Ovary (tissue), 9 donors: ENCODE results near the gene PIAS4. TPM values are rescaled to one million over a fixed set of nuclear protein-coding genes. Genes with fewer than 3 reads are reported as not detected.
A peak's percentile ranks its signal among the peaks of the same experiment; 100 is the strongest.

Experiments used
- DNase-seq, 5 donors: peaks; one replicate each; pipeline ENCODE4 v3.0.0-alpha.2; 2019 to 2020
- H3K27ac ChIP-seq, 2 donors: fragments of 200-600 bp; one replicate each; pipeline versions ENCODE4 v1.5.1 to v1.8.0; 2019 to 2022
- H3K27me3 ChIP-seq: fragments of 200-600 bp; one replicate; pipeline ENCODE4 v1.8.0; 2022
- H3K36me3 ChIP-seq: fragments of 200-600 bp; sonication (generic); one replicate; pipeline ENCODE4 v1.5.1; 2019
- H3K4me1 ChIP-seq: one replicate; pipeline ENCODE4 v1.8.1; 2013; ENCODE audit warnings: mild to moderate bottlenecking, moderate library complexity; ENCODE audit not compliant: insufficient read depth
- H3K4me3 ChIP-seq: fragments of 200-600 bp; sonication (generic); one replicate; pipeline ENCODE4 v1.5.1; 2017
- H3K9me3 ChIP-seq, 2 donors: fragments of 200-600 bp in 1 of 2; sonication (generic) in 1 of 2; one replicate each; pipeline versions ENCODE4 v1.5.1 to v1.8.1; 2013 to 2019; ENCODE audit warnings: mild to moderate bottlenecking in 1 of 2, moderate library complexity in 1 of 2
- EP300 ChIP-seq: sonication (generic); formaldehyde crosslinking; IDR thresholded peaks from one replicate; pipeline ENCODE4 v1.6.1; 2017; ENCODE audit warnings: antibody characterized with exemption
- POLR2A ChIP-seq: fragments of 450-650 bp; IDR thresholded peaks from one replicate; pipeline ENCODE4 v1.6.1; 2017; ENCODE audit warnings: antibody characterized with exemption, mild to moderate bottlenecking, moderate library complexity
- WGBS, 3 donors: extraction: QIAGEN DNeasy Blood & Tissue Kit in 1 of 3; methylation state at CpG; one replicate each; pipeline versions ENCODE4 v1.1.5 to v1.1.7; 2013 to 2017; 5-methylcytosine and 5-hydroxymethylcytosine counted together
- intact Hi-C, 4 donors: fragments of 100-400 bp; cut with DNase I; formaldehyde crosslinking; loops; one replicate each; pipeline versions ENCODE4 v1.11.0 to v1.15.1; 2022 to 2023
- polyA plus RNA-seq, 2 donors: library from polyadenylated mRNA; stranded (reverse); fragments of 200-250 nt in 1 of 2; fragments of 350-450 nt in 1 of 2; fragmentation: Illumina TruSeq in 1 of 2; extraction: RNeasy Lipid Tissue Mini Kit (QIAGEN cat#74804) in 1 of 2; gene quantifications; one replicate each; pipeline ENCODE4 v1.2.3, GENCODE V29; 2013 to 2014
- total RNA-seq, 7 donors: library from RNA; depleted of rRNA in 2 of 7; stranded (reverse); fragments of >200 nt in 2 of 7; fragmentation: NEBNext Ultra II Directional in 3 of 7; extraction: Animal tissue kit (Norgen Biotek cat#: 25700) in 3 of 7; gene quantifications; one replicate each; pipeline versions ENCODE4 v1.1.0 to v1.2.4, GENCODE V29; 2016 to 2023
- TF ChIP-seq, protein P1 (sequence below), 3 donors: fragments of 450-650 bp in 2 of 3; fragments of 200-600 bp in 1 of 3; IDR thresholded peaks; one replicate each; pipeline versions ENCODE4 v1.5.1 to v1.8.0; 2016 to 2022; ENCODE audit warnings: antibody characterized with exemption in 3 of 3, mild to moderate bottlenecking in 1 of 3
- donor health status: DM: no; HTN: no; CAD: no; lungs with moderate emphysema.
- donor health status: DM: no; HTN: no; CAD: no.
- donor health status: Bipolar disorder and iron deficiency.
- donor health status: DM: yes; HTN: yes; CAD: no.
- donor health status: DM: no; HTN: no; CAD: no.
- donor health status: DM: yes; HTN: yes; CAD: no.

PIAS4 gene
- total and polyA plus RNA-seq, 9 donors, result 5.2 to 29.7 (median 21.3) TPM

GRCh38 chr19:4083677-4084546, 76.4 kb downstream of the PIAS4 start:
- peak in 4 of 5 donors; percentile 46 to 69 (median 52) for DNase-seq
- intact Hi-C loops, result no loop called here

GRCh38 chr19:4084547-4084877, 77.0 kb downstream of the PIAS4 start:
- TF ChIP-seq EP300 (no peak), POLR2A (no peak)
- TF ChIP-seq, protein P1, sequence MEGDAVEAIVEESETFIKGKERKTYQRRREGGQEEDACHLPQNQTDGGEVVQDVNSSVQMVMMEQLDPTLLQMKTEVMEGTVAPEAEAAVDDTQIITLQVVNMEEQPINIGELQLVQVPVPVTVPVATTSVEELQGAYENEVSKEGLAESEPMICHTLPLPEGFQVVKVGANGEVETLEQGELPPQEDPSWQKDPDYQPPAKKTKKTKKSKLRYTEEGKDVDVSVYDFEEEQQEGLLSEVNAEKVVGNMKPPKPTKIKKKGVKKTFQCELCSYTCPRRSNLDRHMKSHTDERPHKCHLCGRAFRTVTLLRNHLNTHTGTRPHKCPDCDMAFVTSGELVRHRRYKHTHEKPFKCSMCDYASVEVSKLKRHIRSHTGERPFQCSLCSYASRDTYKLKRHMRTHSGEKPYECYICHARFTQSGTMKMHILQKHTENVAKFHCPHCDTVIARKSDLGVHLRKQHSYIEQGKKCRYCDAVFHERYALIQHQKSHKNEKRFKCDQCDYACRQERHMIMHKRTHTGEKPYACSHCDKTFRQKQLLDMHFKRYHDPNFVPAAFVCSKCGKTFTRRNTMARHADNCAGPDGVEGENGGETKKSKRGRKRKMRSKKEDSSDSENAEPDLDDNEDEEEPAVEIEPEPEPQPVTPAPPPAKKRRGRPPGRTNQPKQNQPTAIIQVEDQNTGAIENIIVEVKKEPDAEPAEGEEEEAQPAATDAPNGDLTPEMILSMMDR (IDR thresholded peaks at IDR 0.05), result no peak
- DNase-seq, result no peak
- no peaks in the 10 kb centered on the region for H3K36me3 ChIP-seq
- H3K27ac ChIP-seq, result no peak overlapping the region
- no peaks in the 10 kb centered on the region for H3K27me3 ChIP-seq
- H3K9me3 ChIP-seq, result no peaks in the 10 kb centered on the region
- WGBS, 3 donors, result 59 to 60% (median 60%) methylated on average over 8 of the region's 8 CpGs
- intact Hi-C loops, result no loop called here
- peaks cover 3% of the 10 kb centered on the region for H3K4me1 ChIP-seq
- no peak overlapping the region for H3K4me3 ChIP-seq

More at GRCh38 chr19:4083677-4084546, 76.4 kb downstream of the PIAS4 start:
- no peaks in the 10 kb centered on the region for H3K27me3 ChIP-seq
- 49 to 51% (median 51%) methylated on average over 28 of the region's 28 CpGs for WGBS, 3 donors
- H3K9me3 ChIP-seq, result no peaks in the 10 kb centered on the region
- no peak overlapping the region for H3K27ac ChIP-seq
- H3K4me1 ChIP-seq, result peaks cover 3% of the 10 kb centered on the region
- no peaks in the 10 kb centered on the region for H3K36me3 ChIP-seq
- no peak overlapping the region for H3K4me3 ChIP-seq
- TF ChIP-seq EP300 (no peak), POLR2A (no peak)
- TF ChIP-seq, protein P1 (IDR thresholded peaks at IDR 0.05), result no peak

GRCh38 chr19:4086411-4086867, 78.9 kb downstream of the PIAS4 start:
- no peak for TF ChIP-seq EP300
- TF ChIP-seq, protein P1 (IDR thresholded peaks at IDR 0.05), result no peak
- no peak for TF ChIP-seq POLR2A
- Histone ChIP-seq H3K36me3 (no peaks in the 10 kb centered on the region), H3K27ac (no peak overlapping the region), H3K4me3 (no peak overlapping the region), H3K9me3 (no peaks in the 10 kb centered on the region), H3K4me1 (peaks cover 3% of the 10 kb centered on the region), H3K27me3 (no peaks in the 10 kb centered on the region)
- 31 to 35% (median 32%) methylated on average over 17 of the region's 17 CpGs for WGBS, 3 donors
- no peak for DNase-seq
- intact Hi-C loops, result no loop called here

DNA sequence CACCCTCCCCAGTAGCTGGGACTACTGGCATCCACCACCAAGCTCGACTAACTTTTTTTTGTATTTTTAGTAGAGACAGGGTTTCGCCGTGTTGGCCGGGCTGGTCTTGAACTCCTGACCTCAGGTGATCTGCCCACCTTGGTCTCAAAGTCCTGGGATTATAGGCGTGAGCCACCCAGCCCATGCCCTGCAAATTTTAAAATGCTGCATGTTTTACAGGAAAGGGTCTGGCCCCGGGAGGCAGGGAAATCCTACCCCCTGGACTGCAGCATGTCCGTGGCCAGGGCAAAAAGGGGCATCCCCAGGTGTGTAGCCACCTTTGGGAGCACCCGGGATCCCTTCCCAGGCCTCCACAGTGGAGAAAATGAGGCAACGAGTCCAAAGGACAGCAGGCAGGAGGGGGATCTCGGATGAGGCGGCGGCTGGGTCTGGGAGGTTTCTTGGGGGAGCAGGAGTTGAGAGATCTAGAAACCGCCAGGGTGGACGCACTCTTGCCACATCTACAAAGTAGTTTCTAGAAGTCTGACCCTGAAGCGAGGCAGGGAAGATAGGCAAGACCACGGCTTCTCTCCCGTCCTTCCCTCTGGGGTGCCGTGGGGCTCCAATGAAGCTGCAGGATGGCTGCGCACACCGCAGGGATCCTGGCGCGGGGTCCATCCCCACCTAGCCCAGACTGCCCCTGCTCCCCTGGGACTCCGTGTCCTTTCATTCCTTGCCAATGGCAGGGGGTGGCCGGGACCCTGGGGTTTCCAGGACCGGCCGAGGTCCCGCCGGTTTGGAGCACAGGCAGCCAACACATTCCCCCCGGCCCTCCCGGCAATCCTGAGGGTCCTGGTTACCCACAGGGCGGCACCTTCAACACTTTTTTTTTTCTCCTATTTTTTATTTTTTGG, 80.5 kb downstream of the PIAS4 start:
- intact Hi-C loops, result no loop called here
- 72 to 80% (median 79%) methylated on average over 31 of the region's 31 CpGs for WGBS, 3 donors
- Histone ChIP-seq H3K27ac (peak overlapping the region in 1 of 2 donors; percentile 7), H3K4me3 (no peak overlapping the region), H3K27me3 (no peaks in the 10 kb centered on the region), H3K4me1 (peaks cover 3% of the 10 kb centered on the region), H3K9me3 (no peaks in the 10 kb centered on the region), H3K36me3 (no peaks in the 10 kb centered on the region)
- no peak for DNase-seq
- TF ChIP-seq EP300 (no peak), POLR2A (no peak)
- TF ChIP-seq, protein P1 (IDR thresholded peaks at IDR 0.05), result no peak
